Measurements from ENCODE around the gene SLC5A7.

The SLC5A7 gene

GRCh38 chr2:107986278-107987217, at the start of gene SLC5A7:
TSS of gene SLC5A7 (plus strand) at chr2:107986524. CDS start at chr2:107988156, 1,632 bp downstream.
- DNase-seq (ENCODE audit: low spot score), result no peak

- DNase-seq (ENCODE audit: low spot score), result no peak
Observed at GRCh38 chr2:107961395-107961794, 24.9 kb upstream of the SLC5A7 start.

- no peak for DNase-seq (ENCODE audit: low spot score)
Observed at GRCh38 chr2:107964185-107964584, 22.1 kb upstream of the SLC5A7 start.

GRCh38 chr2:107984707-107985106, 1.6 kb upstream of the SLC5A7 start:
- no peak for DNase-seq (ENCODE audit: low spot score)

- DNase-seq (ENCODE audit: low spot score), result no peak
Observed at GRCh38 chr2:107988108-107988507, 1.8 kb downstream of the SLC5A7 start.

- no peak for DNase-seq (ENCODE audit: low spot score)
Observed at GRCh38 chr2:107989445-107989844, 3.1 kb downstream of the SLC5A7 start.

- DNase-seq (ENCODE audit: low spot score), result no peak
Observed at GRCh38 chr2:107990718-107991117, 4.4 kb downstream of the SLC5A7 start.

- DNase-seq (ENCODE audit: low spot score), result no peak
Observed at GRCh38 chr2:107992069-107992468, 5.7 kb downstream of the SLC5A7 start.

- no peak for DNase-seq (ENCODE audit: low spot score)
Observed at GRCh38 chr2:107999158-107999557, 12.8 kb downstream of the SLC5A7 start.

- DNase-seq (ENCODE audit: low spot score), result no peak
Observed at GRCh38 chr2:108010912-108011591, 24.7 kb downstream of the SLC5A7 start.

- DNase-seq (ENCODE audit: low spot score), result no peak
Observed at GRCh38 chr2:108013305-108013704, 27.0 kb downstream of the SLC5A7 start.

- no peak for DNase-seq (ENCODE audit: low spot score)
Observed at GRCh38 chr2:108022628-108023027, 36.3 kb downstream of the SLC5A7 start.

GRCh38 chr2:108023776-108024175, 37.5 kb downstream of the SLC5A7 start:
- no peak for DNase-seq (ENCODE audit: low spot score)

- no peak for DNase-seq (ENCODE audit: low spot score)
Observed at GRCh38 chr2:108026092-108026794, 39.9 kb downstream of the SLC5A7 start.

- no peak for DNase-seq (ENCODE audit: low spot score)
Observed at GRCh38 chr2:108029496-108029895, 43.2 kb downstream of the SLC5A7 start.

GRCh38 chr2:108029912-108030311, 43.6 kb downstream of the SLC5A7 start:
- no peak for DNase-seq (ENCODE audit: low spot score)

GRCh38 chr2:108031471-108031941, 45.2 kb downstream of the SLC5A7 start:
- no peak for DNase-seq (ENCODE audit: low spot score)

- DNase-seq (ENCODE audit: low spot score), result no peak
Observed at GRCh38 chr2:108034843-108035242, 48.5 kb downstream of the SLC5A7 start.

- no peak for DNase-seq (ENCODE audit: low spot score)
Observed at GRCh38 chr2:108048752-108049151, 62.4 kb downstream of the SLC5A7 start.

- DNase-seq (ENCODE audit: low spot score), result no peak
Observed at GRCh38 chr2:108058576-108059137, 72.3 kb downstream of the SLC5A7 start.

GRCh38 chr2:108061439-108062042, 75.2 kb downstream of the SLC5A7 start:
- DNase-seq (ENCODE audit: low spot score), result no peak
